Breast epithelium (tissue), 3 donors: ENCODE data around the gene ADGRE2.

Experiments used
- CTCF ChIP-seq, 3 donors: fragments of 450-650 bp; IDR thresholded peaks; one replicate each; pipeline ENCODE4 v1.5.1; 2016 to 2017; ENCODE audit warnings: antibody characterized with exemption in 3 of 3, mild to moderate bottlenecking in 3 of 3, moderate library complexity in 3 of 3
- POLR2A ChIP-seq: fragments of 450-650 bp; IDR thresholded peaks from one replicate; pipeline ENCODE4 v1.6.1; 2016; ENCODE audit warnings: antibody characterized with exemption, mild to moderate bottlenecking, moderate library complexity

DNA sequence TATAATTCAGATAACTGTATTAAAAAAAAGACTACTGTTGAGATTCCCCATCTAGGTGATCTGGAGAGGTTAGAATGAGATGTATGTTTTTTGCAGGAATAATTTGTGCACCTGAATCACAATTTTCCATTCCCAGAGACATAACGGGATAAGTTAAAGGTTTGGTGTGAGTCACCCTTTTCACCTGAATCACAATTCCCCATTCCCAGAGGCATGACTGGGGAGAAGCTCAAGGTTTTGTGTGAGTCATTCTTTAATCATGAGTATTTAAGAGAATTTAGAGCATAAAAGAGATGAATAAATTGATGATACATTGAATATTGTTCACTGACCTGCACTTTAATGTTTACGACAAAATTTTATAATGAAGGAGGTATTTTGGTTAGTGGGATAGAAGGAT is 47.6 kb upstream of the ADGRE2 start:
- no peak for TF ChIP-seq CTCF (IDR thresholded peaks at IDR 0.05)
- TF ChIP-seq POLR2A = no peak
